K562 (cell line): ENCODE results near the gene SBNO1. TPM values are rescaled to one million over a fixed set of nuclear protein-coding genes. Genes with fewer than 3 reads are reported as not detected.
A peak's percentile ranks its signal among the peaks of the same experiment; 100 is the strongest.

ENCODE experiments used
- ATF3 ChIP-seq, 2 experiments: fragments of 450-650 bp in 1 of 2; sonication (generic) in 1 of 2; formaldehyde crosslinking in 1 of 2; IDR thresholded peaks in 1 of 2; conservative IDR thresholded peaks in 1 of 2; 2 replicates each; pipeline versions ENCODE4 v1.6.1 to v1.8.1; 2016 to 2023; ENCODE audit warnings: mild to moderate bottlenecking in 2 of 2, moderate library complexity in 2 of 2, inconsistent platforms in 1 of 2, missing genetic modification reagents in 1 of 2
- BRCA1 ChIP-seq, 2 experiments: fragments of 450-650 bp in 1 of 2; sonication (generic) in 1 of 2; formaldehyde crosslinking in 1 of 2; IDR thresholded peaks; 2 replicates each; pipeline versions ENCODE4 v1.5.0 to v1.6.1; 2017 to 2020; ENCODE audit warnings: mild to moderate bottlenecking in 1 of 2, missing genetic modification reagents in 1 of 2
- CEBPZ ChIP-seq: fragments of 150-350 bp; IDR thresholded peaks from 2 replicates; pipeline ENCODE4 v1.6.1; 2014; ENCODE audit warnings: low read depth, mild to moderate bottlenecking, low read length, borderline replicate concordance
- CSDE1 ChIP-seq, 2 experiments: fragments of 450-650 bp; IDR thresholded peaks; 2 replicates each; pipeline ENCODE4 v1.6.1; 2016; ENCODE audit warnings: mild to moderate bottlenecking in 1 of 2
- KHSRP ChIP-seq: fragments of 450-650 bp; IDR thresholded peaks from 2 replicates; pipeline ENCODE4 v1.6.1; 2017
- MAFK ChIP-seq: IDR thresholded peaks from 2 replicates; pipeline ENCODE4 v1.6.1; 2011; ENCODE audit warnings: low read length, improper control_type of control experiment
- NCOR1 ChIP-seq: fragments of 450-650 bp; IDR thresholded peaks from 2 replicates; pipeline ENCODE4 v1.6.1; 2016; ENCODE audit warnings: mild to moderate bottlenecking, moderate library complexity
- NEUROD1 ChIP-seq: fragments of 150-350 bp; IDR thresholded peaks from 2 replicates; pipeline ENCODE4 v1.6.1; 2014; ENCODE audit warnings: borderline replicate concordance, low read length, low read depth; ENCODE audit not compliant: partially characterized antibody
- NKRF ChIP-seq: fragments of 450-650 bp; IDR thresholded peaks from 2 replicates; pipeline ENCODE4 v1.6.1; 2016; ENCODE audit warnings: borderline replicate concordance
- POLR3A ChIP-seq: IDR thresholded peaks from 2 replicates; pipeline ENCODE4 v1.6.1; 2011; ENCODE audit warnings: borderline replicate concordance, mild to moderate bottlenecking, moderate library complexity; ENCODE audit not compliant: insufficient read length, insufficient read depth; ENCODE audit errors: extremely low read depth
- SNAPC5 ChIP-seq: fragments of 250-450 bp; sonication (Bioruptor Pico); IDR thresholded peaks from 2 replicates; pipeline ENCODE4 v1.8.0; 2021; ENCODE audit warnings: moderate library complexity, mild to moderate bottlenecking, inconsistent platforms
- SUPT5H ChIP-seq: fragments of 450-650 bp; IDR thresholded peaks from 2 replicates; pipeline ENCODE4 v1.6.1; 2016
- TRIM28 ChIP-seq: fragments of 450-650 bp; IDR thresholded peaks from 2 replicates; pipeline ENCODE4 v1.6.1; 2017
- WHSC1 ChIP-seq: IDR thresholded peaks from one replicate; pipeline ENCODE4 v1.6.1; 2012; ENCODE audit warnings: low read length, control low read depth, inconsistent platforms
- YBX1 ChIP-seq: fragments of 450-650 bp; IDR thresholded peaks from 2 replicates; pipeline ENCODE4 v1.7.1; 2016; ENCODE audit warnings: mild to moderate bottlenecking
- ZFPM2 ChIP-seq: fragments of 250-450 bp; sonication (Bioruptor Pico); IDR thresholded peaks from 2 replicates; pipeline ENCODE4 v1.5.1; 2022; ENCODE audit warnings: mild to moderate bottlenecking
- ZNF165 ChIP-seq: fragments of 250-450 bp; sonication (Bioruptor Pico); IDR thresholded peaks from 2 replicates; pipeline ENCODE4 v1.4.0; 2020; ENCODE audit warnings: borderline replicate concordance
- ZNF224 ChIP-seq: sonication (generic); formaldehyde crosslinking; IDR thresholded peaks from 2 replicates; pipeline ENCODE4 v1.8.0; 2022; ENCODE audit warnings: mild to moderate bottlenecking, missing genetic modification reagents
- ZNF589 ChIP-seq: fragments of 200-800 bp; sonication (Bioruptor generic); IDR thresholded peaks from 2 replicates; pipeline ENCODE4 v1.6.1; 2016; ENCODE audit warnings: low read depth, missing genetic modification characterization, missing compliant biosample characterization
- polyA plus RNA-seq, 8 experiments: library from polyadenylated mRNA; depleted of rRNA in 4 of 8; stranded (reverse) in 5 of 8; unstranded in 3 of 8; fragments of >200 nt; fragmentation: Nextera tagmentation in 2 of 8; fragmentation: Illumina TruSeq in 1 of 8; extraction: Ambion mirVana in 2 of 8; extraction: Trizol in 1 of 8; gene quantifications; 2 replicates each; pipeline versions ENCODE4 v1.2.1 to v1.2.3, GENCODE V29; 2011 to 2014; ENCODE audit warnings: inconsistent platforms in 1 of 8, missing spikeins in 1 of 8
- total RNA-seq, 7 experiments: library from RNA; depleted of rRNA in 6 of 7; stranded (reverse); fragments of >200 nt in 6 of 7; fragmentation: Illumina TruSeq in 2 of 7; extraction: Trizol in 2 of 7; gene quantifications; 2 replicates each; pipeline versions ENCODE4 v1.2.1 to v1.2.3, GENCODE V29; 2011 to 2021; ENCODE audit warnings: low replicate concordance in 1 of 7

Gene SBNO1
- total and polyA plus RNA-seq, 9 of the 15 experiments (the other 6 are each of a cell fraction or from before 2014, with no cell fraction given) = 14.9 to 77.1 (median 35.9) TPM

GRCh38 chr12:123365025-123365917 lies 624 bp upstream of the SBNO1 start (continued):
- TF ChIP-seq NKRF = peak; percentile 59
- no peak for TF ChIP-seq KHSRP
- peak; percentile 60; the same call in 1 of the 2 replicates for TF ChIP-seq TRIM28
- TF ChIP-seq ZNF224 (CRISPR knock-in tag) = no peak
- no peak for TF ChIP-seq YBX1
- peak; percentile 66; the same call in 1 of the 2 replicates for TF ChIP-seq ZNF589 (CRISPR knock-in tag)
- TF ChIP-seq ATF3 (IDR thresholded peaks at IDR 0.05) = 0 out of 2 replicates have a peak, but pooled peaks have one; percentile 7
- no peak for TF ChIP-seq ATF3 (CRISPR knock-in tag; conservative IDR thresholded peaks at IDR 0.05)
- TF ChIP-seq WHSC1 = no peak
- TF ChIP-seq SNAPC5 (CRISPR knock-in tag) = no peak
- TF ChIP-seq BRCA1 (IDR thresholded peaks at IDR 0.05) = no peak
- no peak for TF ChIP-seq BRCA1 (CRISPR knock-in tag; IDR thresholded peaks at IDR 0.05)
- TF ChIP-seq ZFPM2 (CRISPR knock-in tag) = no peak
- peak; percentile 46 for TF ChIP-seq MAFK
- TF ChIP-seq CSDE1 (IDR thresholded peaks at IDR 0.05) = 0 out of 4 replicates have a peak, but pooled peaks of 1 of the 2 experiments have one; percentile 55
- peak; percentile 45; the same call in 1 of the 2 replicates for TF ChIP-seq NCOR1
- TF ChIP-seq NEUROD1 = peak; percentile 63
- TF ChIP-seq CEBPZ = 0 out of 2 replicates have a peak, but pooled peaks have one; percentile 9
- no peak for TF ChIP-seq POLR3A
- TF ChIP-seq SUPT5H = peak; percentile 84
- TF ChIP-seq ZNF165 (CRISPR knock-in tag) = no peak
